Measurements from ENCODE around the gene MYG1. TPM values are rescaled to one million over a fixed set of nuclear protein-coding genes. Genes with fewer than 3 reads are reported as not detected.

MYG1 gene
- total RNA-seq, 1 experiment from 2014 or later, result 32.4 TPM

GRCh38 chr12:53300187-53300586 lies 692 bp downstream of the MYG1 start:
- DNase-seq, result no peak
- intact Hi-C loops (cut with micrococcal nuclease; ENCODE audit: unreplicated experiment), result no loop called here
- H3K36me3 Mint-ChIP-seq (ENCODE audit: insufficient read depth, unreplicated experiment), result peaks cover 59% of the 10 kb centered on the region
- H3K4me3 Mint-ChIP-seq (ENCODE audit: low read depth, unreplicated experiment), result peak overlapping the region; percentile 79
- TF ChIP-seq CTCF (IDR thresholded peaks at IDR 0.05; ENCODE audit: unreplicated experiment), result no peak
- no peaks in the 10 kb centered on the region for H3K27me3 Mint-ChIP-seq (ENCODE audit: unreplicated experiment)
- BruUV-seq (replicated peaks), result no TSS peak
- peak overlapping the region; percentile 83 for H3K27ac Mint-ChIP-seq (ENCODE audit: unreplicated experiment)
- CTCF ChIA-PET, result interaction anchor here (1.6 kb wide), 1 partner anchor 21 kb away, joined by 6 read pairs; the partner anchor contains the start of gene AAAS
- H3K4me1 Mint-ChIP-seq (ENCODE audit: low read depth, unreplicated experiment), result peaks cover 29% of the 10 kb centered on the region
- H3K9me3 Mint-ChIP-seq (ENCODE audit: low read depth, unreplicated experiment), result no peaks in the 10 kb centered on the region

GRCh38 chr12:53302903-53303302 lies 3.4 kb downstream of the MYG1 start:
- peaks cover 48% of the 10 kb centered on the region for H3K36me3 Mint-ChIP-seq (ENCODE audit: insufficient read depth, unreplicated experiment)
- intact Hi-C loops (cut with micrococcal nuclease; ENCODE audit: unreplicated experiment), result no loop called here
- no peaks in the 10 kb centered on the region for H3K27me3 Mint-ChIP-seq (ENCODE audit: unreplicated experiment)
- CTCF ChIA-PET, result no interaction called here
- peaks cover 29% of the 10 kb centered on the region for H3K4me1 Mint-ChIP-seq (ENCODE audit: low read depth, unreplicated experiment)
- no peak overlapping the region for H3K27ac Mint-ChIP-seq (ENCODE audit: unreplicated experiment)
- DNase-seq, result no peak
- no peaks in the 10 kb centered on the region for H3K9me3 Mint-ChIP-seq (ENCODE audit: low read depth, unreplicated experiment)
- TF ChIP-seq CTCF (IDR thresholded peaks at IDR 0.05; ENCODE audit: unreplicated experiment), result no peak
- no TSS peak for BruUV-seq (replicated peaks)
- no peak overlapping the region for H3K4me3 Mint-ChIP-seq (ENCODE audit: low read depth, unreplicated experiment)

GRCh38 chr12:53306826-53307225 lies 7.3 kb downstream of the MYG1 start:
- no peak for DNase-seq
- no TSS peak for BruUV-seq (replicated peaks)
- H3K4me3 Mint-ChIP-seq (ENCODE audit: low read depth, unreplicated experiment), result no peak overlapping the region
- H3K27me3 Mint-ChIP-seq (ENCODE audit: unreplicated experiment), result no peaks in the 10 kb centered on the region
- CTCF ChIA-PET, result interaction anchor here (0.8 kb wide), 1 partner anchor 194 kb away, joined by 3 read pairs; the partner anchor contains the start of gene TARBP2
- intact Hi-C loops (cut with micrococcal nuclease; ENCODE audit: unreplicated experiment), result no loop called here
- TF ChIP-seq CTCF (IDR thresholded peaks at IDR 0.05; ENCODE audit: unreplicated experiment), result no peak
- H3K27ac Mint-ChIP-seq (ENCODE audit: unreplicated experiment), result no peak overlapping the region
- H3K9me3 Mint-ChIP-seq (ENCODE audit: low read depth, unreplicated experiment), result no peaks in the 10 kb centered on the region
- H3K36me3 Mint-ChIP-seq (ENCODE audit: insufficient read depth, unreplicated experiment), result peaks cover 26% of the 10 kb centered on the region
- peaks cover 10% of the 10 kb centered on the region for H3K4me1 Mint-ChIP-seq (ENCODE audit: low read depth, unreplicated experiment)

GRCh38 chr12:53308276-53308675 lies 8.8 kb downstream of the MYG1 start:
- Mint-ChIP-seq H3K9me3 (ENCODE audit: low read depth, unreplicated experiment) (no peaks in the 10 kb centered on the region), H3K27ac (ENCODE audit: unreplicated experiment) (no peak overlapping the region)
- BruUV-seq (replicated peaks), result no TSS peak

More at GRCh38 chr12:53308276-53308675, 8.8 kb downstream of the MYG1 start:
- TF ChIP-seq CTCF (IDR thresholded peaks at IDR 0.05; ENCODE audit: unreplicated experiment), result no peak
- Mint-ChIP-seq H3K4me1 (ENCODE audit: low read depth, unreplicated experiment) (no peaks in the 10 kb centered on the region), H3K27me3 (ENCODE audit: unreplicated experiment) (no peaks in the 10 kb centered on the region), H3K4me3 (ENCODE audit: low read depth, unreplicated experiment) (no peak overlapping the region), H3K36me3 (ENCODE audit: insufficient read depth, unreplicated experiment) (peaks cover 19% of the 10 kb centered on the region)
- DNase-seq, result no peak
- CTCF ChIA-PET, result no interaction called here
- intact Hi-C loops (cut with micrococcal nuclease; ENCODE audit: unreplicated experiment), result no loop called here

All from Calu3 (cell line).